ENCODE measurements around the gene GBE1. TPM values are rescaled to one million over a fixed set of nuclear protein-coding genes. Genes with fewer than 3 reads are reported as not detected.

The GBE1 gene
- total RNA-seq, 1 experiment from 2014 or later = 9.2 TPM

DNA sequence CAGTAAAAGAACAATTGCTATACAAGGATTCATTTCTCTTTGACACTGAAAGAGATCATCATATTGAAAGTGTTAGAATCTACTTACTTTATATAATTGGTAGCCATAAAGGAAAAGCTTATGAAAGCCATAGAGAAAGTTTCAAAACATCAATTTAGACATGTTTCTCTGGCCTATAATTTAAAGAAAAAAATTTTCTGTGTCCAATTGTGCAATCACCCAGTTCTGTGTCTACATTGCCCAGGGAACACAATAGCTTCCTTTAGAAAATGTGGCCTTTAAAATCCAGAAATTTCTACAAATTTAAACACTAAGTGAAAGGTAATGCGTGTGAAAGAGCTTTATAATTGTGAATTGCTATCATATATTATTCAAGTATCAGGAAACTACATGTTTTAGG lies 259.2 kb downstream of the GBE1 start:
- ChIA-PET CTCF (interaction anchor here (1.9 kb wide), 1 partner anchor 12 kb away, joined by 8 read pairs; no protein-coding TSS in a partner anchor), POLR2A (no interaction called here)
- Mint-ChIP-seq H3K27ac (no peak overlapping the region), H3K36me3 (no peaks in the 10 kb centered on the region; the same call in 1 of the 2 replicates), H3K9me3 (peaks cover 13% of the 10 kb centered on the region), H3K4me3 (no peak overlapping the region), H3K27me3 (ENCODE audit: low read depth) (no peaks in the 10 kb centered on the region), H3K4me1 (no peaks in the 10 kb centered on the region)
- DNase-seq (ENCODE audit: low spot score) (no peak), ATAC-seq (no peak)
- TF ChIP-seq FOXK1 (CRISPR knock-in tag; IDR thresholded peaks at IDR 0.05) (no peak), JAZF1 (CRISPR knock-in tag; IDR thresholded peaks at IDR 0.05) (no peak), JUN (CRISPR knock-in tag; IDR thresholded peaks at IDR 0.05) (no peak), ZNF219 (CRISPR knock-in tag; IDR thresholded peaks at IDR 0.05; ENCODE audit: borderline replicate concordance) (no peak), ZNF317 (CRISPR knock-in tag; IDR thresholded peaks at IDR 0.05; ENCODE audit: borderline replicate concordance, low read depth) (no peak), RELA (CRISPR knock-in tag; IDR thresholded peaks at IDR 0.05; ENCODE audit: borderline replicate concordance) (no peak)
- TF ChIP-seq, protein P1, sequence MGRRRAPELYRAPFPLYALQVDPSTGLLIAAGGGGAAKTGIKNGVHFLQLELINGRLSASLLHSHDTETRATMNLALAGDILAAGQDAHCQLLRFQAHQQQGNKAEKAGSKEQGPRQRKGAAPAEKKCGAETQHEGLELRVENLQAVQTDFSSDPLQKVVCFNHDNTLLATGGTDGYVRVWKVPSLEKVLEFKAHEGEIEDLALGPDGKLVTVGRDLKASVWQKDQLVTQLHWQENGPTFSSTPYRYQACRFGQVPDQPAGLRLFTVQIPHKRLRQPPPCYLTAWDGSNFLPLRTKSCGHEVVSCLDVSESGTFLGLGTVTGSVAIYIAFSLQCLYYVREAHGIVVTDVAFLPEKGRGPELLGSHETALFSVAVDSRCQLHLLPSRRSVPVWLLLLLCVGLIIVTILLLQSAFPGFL (CRISPR knock-in tag; IDR thresholded peaks at IDR 0.05; ENCODE audit: borderline replicate concordance) = no peak
- TF ChIP-seq, protein P2, sequence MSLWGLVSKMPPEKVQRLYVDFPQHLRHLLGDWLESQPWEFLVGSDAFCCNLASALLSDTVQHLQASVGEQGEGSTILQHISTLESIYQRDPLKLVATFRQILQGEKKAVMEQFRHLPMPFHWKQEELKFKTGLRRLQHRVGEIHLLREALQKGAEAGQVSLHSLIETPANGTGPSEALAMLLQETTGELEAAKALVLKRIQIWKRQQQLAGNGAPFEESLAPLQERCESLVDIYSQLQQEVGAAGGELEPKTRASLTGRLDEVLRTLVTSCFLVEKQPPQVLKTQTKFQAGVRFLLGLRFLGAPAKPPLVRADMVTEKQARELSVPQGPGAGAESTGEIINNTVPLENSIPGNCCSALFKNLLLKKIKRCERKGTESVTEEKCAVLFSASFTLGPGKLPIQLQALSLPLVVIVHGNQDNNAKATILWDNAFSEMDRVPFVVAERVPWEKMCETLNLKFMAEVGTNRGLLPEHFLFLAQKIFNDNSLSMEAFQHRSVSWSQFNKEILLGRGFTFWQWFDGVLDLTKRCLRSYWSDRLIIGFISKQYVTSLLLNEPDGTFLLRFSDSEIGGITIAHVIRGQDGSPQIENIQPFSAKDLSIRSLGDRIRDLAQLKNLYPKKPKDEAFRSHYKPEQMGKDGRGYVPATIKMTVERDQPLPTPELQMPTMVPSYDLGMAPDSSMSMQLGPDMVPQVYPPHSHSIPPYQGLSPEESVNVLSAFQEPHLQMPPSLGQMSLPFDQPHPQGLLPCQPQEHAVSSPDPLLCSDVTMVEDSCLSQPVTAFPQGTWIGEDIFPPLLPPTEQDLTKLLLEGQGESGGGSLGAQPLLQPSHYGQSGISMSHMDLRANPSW (CRISPR knock-in tag; conservative IDR thresholded peaks at IDR 0.05; ENCODE audit: low read depth) = no peak
- TF ChIP-seq, protein P3, sequence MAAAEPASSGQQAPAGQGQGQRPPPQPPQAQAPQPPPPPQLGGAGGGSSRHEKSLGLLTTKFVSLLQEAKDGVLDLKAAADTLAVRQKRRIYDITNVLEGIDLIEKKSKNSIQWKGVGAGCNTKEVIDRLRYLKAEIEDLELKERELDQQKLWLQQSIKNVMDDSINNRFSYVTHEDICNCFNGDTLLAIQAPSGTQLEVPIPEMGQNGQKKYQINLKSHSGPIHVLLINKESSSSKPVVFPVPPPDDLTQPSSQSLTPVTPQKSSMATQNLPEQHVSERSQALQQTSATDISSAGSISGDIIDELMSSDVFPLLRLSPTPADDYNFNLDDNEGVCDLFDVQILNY (CRISPR knock-in tag; IDR thresholded peaks at IDR 0.05) = no peak
- TF ChIP-seq, protein P4, sequence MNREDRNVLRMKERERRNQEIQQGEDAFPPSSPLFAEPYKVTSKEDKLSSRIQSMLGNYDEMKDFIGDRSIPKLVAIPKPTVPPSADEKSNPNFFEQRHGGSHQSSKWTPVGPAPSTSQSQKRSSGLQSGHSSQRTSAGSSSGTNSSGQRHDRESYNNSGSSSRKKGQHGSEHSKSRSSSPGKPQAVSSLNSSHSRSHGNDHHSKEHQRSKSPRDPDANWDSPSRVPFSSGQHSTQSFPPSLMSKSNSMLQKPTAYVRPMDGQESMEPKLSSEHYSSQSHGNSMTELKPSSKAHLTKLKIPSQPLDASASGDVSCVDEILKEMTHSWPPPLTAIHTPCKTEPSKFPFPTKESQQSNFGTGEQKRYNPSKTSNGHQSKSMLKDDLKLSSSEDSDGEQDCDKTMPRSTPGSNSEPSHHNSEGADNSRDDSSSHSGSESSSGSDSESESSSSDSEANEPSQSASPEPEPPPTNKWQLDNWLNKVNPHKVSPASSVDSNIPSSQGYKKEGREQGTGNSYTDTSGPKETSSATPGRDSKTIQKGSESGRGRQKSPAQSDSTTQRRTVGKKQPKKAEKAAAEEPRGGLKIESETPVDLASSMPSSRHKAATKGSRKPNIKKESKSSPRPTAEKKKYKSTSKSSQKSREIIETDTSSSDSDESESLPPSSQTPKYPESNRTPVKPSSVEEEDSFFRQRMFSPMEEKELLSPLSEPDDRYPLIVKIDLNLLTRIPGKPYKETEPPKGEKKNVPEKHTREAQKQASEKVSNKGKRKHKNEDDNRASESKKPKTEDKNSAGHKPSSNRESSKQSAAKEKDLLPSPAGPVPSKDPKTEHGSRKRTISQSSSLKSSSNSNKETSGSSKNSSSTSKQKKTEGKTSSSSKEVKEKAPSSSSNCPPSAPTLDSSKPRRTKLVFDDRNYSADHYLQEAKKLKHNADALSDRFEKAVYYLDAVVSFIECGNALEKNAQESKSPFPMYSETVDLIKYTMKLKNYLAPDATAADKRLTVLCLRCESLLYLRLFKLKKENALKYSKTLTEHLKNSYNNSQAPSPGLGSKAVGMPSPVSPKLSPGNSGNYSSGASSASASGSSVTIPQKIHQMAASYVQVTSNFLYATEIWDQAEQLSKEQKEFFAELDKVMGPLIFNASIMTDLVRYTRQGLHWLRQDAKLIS (CRISPR knock-in tag; IDR thresholded peaks at IDR 0.05; ENCODE audit: borderline replicate concordance) = no peak

DNA sequence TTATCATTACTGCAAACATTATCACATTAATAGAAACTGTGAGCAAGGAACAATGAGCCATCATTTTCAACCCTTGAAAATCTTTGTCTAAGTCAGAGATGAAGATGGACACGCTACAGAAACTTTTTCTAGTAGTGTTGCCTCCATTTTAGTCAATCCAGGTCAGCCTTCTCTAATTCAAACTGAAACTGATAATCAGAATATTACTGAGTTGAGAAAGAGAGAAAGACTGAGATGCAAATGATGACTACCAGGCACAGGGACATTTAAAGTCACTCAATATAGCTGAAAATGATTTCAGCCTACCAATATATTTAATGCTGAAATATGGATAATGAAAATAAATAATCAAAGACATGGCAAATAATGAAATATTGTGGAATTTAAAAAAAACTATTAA lies 261.4 kb downstream of the GBE1 start:
- H3K27ac Mint-ChIP-seq = no peak overlapping the region
- POLR2A ChIA-PET = no interaction called here
- TF ChIP-seq, protein P5, sequence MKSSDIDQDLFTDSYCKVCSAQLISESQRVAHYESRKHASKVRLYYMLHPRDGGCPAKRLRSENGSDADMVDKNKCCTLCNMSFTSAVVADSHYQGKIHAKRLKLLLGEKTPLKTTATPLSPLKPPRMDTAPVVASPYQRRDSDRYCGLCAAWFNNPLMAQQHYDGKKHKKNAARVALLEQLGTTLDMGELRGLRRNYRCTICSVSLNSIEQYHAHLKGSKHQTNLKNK (CRISPR knock-in tag; IDR thresholded peaks at IDR 0.05) = no peak
- TF ChIP-seq TP53 (CRISPR knock-in tag; IDR thresholded peaks at IDR 0.05) (no peak), JAZF1 (CRISPR knock-in tag; IDR thresholded peaks at IDR 0.05) (no peak), ZNF219 (CRISPR knock-in tag; IDR thresholded peaks at IDR 0.05; ENCODE audit: borderline replicate concordance) (no peak), ZNF396 (CRISPR knock-in tag; IDR thresholded peaks at IDR 0.05; ENCODE audit: borderline replicate concordance) (no peak), TEAD1 (CRISPR knock-in tag; IDR thresholded peaks at IDR 0.05) (no peak), MYBL2 (CRISPR knock-in tag; IDR thresholded peaks at IDR 0.05) (no peak)
- TF ChIP-seq, protein P6, sequence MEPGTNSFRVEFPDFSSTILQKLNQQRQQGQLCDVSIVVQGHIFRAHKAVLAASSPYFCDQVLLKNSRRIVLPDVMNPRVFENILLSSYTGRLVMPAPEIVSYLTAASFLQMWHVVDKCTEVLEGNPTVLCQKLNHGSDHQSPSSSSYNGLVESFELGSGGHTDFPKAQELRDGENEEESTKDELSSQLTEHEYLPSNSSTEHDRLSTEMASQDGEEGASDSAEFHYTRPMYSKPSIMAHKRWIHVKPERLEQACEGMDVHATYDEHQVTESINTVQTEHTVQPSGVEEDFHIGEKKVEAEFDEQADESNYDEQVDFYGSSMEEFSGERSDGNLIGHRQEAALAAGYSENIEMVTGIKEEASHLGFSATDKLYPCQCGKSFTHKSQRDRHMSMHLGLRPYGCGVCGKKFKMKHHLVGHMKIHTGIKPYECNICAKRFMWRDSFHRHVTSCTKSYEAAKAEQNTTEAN (CRISPR knock-in tag; IDR thresholded peaks at IDR 0.05) = no peak
- TF ChIP-seq, protein P7, sequence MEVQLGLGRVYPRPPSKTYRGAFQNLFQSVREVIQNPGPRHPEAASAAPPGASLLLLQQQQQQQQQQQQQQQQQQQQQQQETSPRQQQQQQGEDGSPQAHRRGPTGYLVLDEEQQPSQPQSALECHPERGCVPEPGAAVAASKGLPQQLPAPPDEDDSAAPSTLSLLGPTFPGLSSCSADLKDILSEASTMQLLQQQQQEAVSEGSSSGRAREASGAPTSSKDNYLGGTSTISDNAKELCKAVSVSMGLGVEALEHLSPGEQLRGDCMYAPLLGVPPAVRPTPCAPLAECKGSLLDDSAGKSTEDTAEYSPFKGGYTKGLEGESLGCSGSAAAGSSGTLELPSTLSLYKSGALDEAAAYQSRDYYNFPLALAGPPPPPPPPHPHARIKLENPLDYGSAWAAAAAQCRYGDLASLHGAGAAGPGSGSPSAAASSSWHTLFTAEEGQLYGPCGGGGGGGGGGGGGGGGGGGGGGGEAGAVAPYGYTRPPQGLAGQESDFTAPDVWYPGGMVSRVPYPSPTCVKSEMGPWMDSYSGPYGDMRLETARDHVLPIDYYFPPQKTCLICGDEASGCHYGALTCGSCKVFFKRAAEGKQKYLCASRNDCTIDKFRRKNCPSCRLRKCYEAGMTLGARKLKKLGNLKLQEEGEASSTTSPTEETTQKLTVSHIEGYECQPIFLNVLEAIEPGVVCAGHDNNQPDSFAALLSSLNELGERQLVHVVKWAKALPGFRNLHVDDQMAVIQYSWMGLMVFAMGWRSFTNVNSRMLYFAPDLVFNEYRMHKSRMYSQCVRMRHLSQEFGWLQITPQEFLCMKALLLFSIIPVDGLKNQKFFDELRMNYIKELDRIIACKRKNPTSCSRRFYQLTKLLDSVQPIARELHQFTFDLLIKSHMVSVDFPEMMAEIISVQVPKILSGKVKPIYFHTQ (CRISPR knock-in tag; IDR thresholded peaks at IDR 0.05) = no peak
- H3K4me1 Mint-ChIP-seq = no peaks in the 10 kb centered on the region
- no peak for DNase-seq (ENCODE audit: low spot score)
- H3K36me3 Mint-ChIP-seq = no peaks in the 10 kb centered on the region; the same call in 1 of the 2 replicates
- CTCF ChIA-PET = no interaction called here
- peaks cover 7% of the 10 kb centered on the region for H3K9me3 Mint-ChIP-seq
- ATAC-seq = no peak
- H3K4me3 Mint-ChIP-seq = no peak overlapping the region
- no peaks in the 10 kb centered on the region for H3K27me3 Mint-ChIP-seq (ENCODE audit: low read depth)
